Erythroblast (primary cell): ENCODE results near the gene DHRS2.

Experiments used
- GATA1 ChIP-seq: IDR thresholded peaks from 2 replicates; pipeline ENCODE4 v1.6.1; 2011; ENCODE audit warnings: low read depth, mild to moderate bottlenecking, control low read depth, low read length, moderate library complexity
- POLR2A ChIP-seq: IDR thresholded peaks from 2 replicates; pipeline ENCODE4 v1.6.1; 2011; ENCODE audit warnings: mild to moderate bottlenecking, low read length

DNA sequence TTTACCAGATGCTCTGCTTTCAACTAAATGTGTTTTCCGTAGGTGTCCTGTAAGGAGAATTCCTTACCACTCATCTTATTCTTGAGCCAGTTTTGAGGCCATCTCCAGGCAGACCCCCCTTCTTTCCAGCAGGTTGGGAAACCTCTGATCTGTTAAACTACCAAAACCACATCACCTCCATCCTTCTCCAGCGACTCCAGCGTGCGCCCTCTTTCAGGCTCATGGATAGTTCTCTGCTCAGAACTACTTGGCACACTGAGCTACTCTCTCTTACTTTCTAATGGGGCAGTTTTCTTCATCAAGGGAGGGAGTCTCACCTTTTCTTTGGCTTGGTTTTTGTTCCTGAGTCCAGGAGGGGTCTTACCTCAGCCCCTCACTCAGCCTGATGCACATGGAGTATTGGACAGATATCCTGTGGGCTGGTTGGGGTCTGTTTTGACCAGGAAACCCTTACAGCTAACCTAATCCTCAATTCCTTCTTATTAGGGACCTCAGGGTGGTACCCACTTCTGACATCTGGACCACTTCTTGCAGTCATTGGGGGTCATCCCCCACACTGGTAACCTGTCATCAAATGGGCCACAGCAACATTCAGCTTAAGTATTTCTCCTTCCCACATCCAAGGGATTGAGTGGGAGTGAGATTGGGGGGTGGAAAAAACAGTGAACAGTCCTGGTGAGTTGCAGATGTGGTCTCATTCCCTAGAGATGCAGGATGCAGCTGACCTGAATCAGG, 5.2 kb downstream of the DHRS2 start:
- TF ChIP-seq POLR2A = no peak
- no peak for TF ChIP-seq GATA1
